Liver (tissue), 9 donors: ENCODE data around the gene PDE5A. TPM values are rescaled to one million over a fixed set of nuclear protein-coding genes. Genes with fewer than 3 reads are reported as not detected.

Source experiments
- DNase-seq: peaks from one replicate; pipeline ENCODE4 v3.0.0-alpha.2; 2017; ENCODE audit warnings: low spot score
- H3K27ac ChIP-seq, 2 donors: one replicate each; pipeline ENCODE4 v1.7.0; 2013; ENCODE audit warnings: inconsistent platforms in 2 of 2, low read length in 2 of 2, control low read depth in 1 of 2, low read depth in 1 of 2, mild to moderate bottlenecking in 1 of 2
- H3K27me3 ChIP-seq, 4 donors: one replicate each; pipeline versions ENCODE4 v1.6.1 to v1.7.0; 2013; ENCODE audit warnings: low read length in 3 of 4, inconsistent platforms in 1 of 4, mild to moderate bottlenecking in 1 of 4, moderate library complexity in 1 of 4; ENCODE audit not compliant: control insufficient read depth in 4 of 4, insufficient read depth in 4 of 4
- H3K36me3 ChIP-seq, 4 donors: one replicate each; pipeline versions ENCODE4 v1.6.1 to v1.7.0; 2013; ENCODE audit warnings: low read length in 3 of 4, mild to moderate bottlenecking in 3 of 4, low read depth in 1 of 4, moderate library complexity in 1 of 4; ENCODE audit not compliant: control insufficient read depth in 4 of 4, insufficient read depth in 3 of 4
- H3K4me1 ChIP-seq, 4 donors: one replicate each; pipeline versions ENCODE4 v1.6.1 to v1.7.0; 2013; ENCODE audit warnings: low read length in 3 of 4, mild to moderate bottlenecking in 3 of 4, moderate library complexity in 1 of 4; ENCODE audit not compliant: control insufficient read depth in 4 of 4, insufficient read depth in 4 of 4
- H3K4me3 ChIP-seq, 3 donors: one replicate each; pipeline versions ENCODE4 v1.6.1 to v1.7.0; 2013; ENCODE audit warnings: low read length in 3 of 3, control low read depth in 1 of 3, low read depth in 1 of 3, mild to moderate bottlenecking in 1 of 3
- H3K9ac ChIP-seq, 2 donors: one replicate each; pipeline ENCODE4 v1.7.0; 2013; ENCODE audit warnings: low read length in 2 of 2, mild to moderate bottlenecking in 2 of 2, moderate library complexity in 2 of 2, control low read depth in 1 of 2, low read depth in 1 of 2
- H3K9me3 ChIP-seq, 4 donors: one replicate each; pipeline versions ENCODE4 v1.6.1 to v1.7.0; 2013; ENCODE audit warnings: low read length in 3 of 4; ENCODE audit not compliant: control insufficient read depth in 4 of 4
- ATF3 ChIP-seq: IDR thresholded peaks from 2 replicates; pipeline ENCODE4 v1.6.1; 2016; ENCODE audit warnings: antibody characterized with exemption
- CTCF ChIP-seq: fragments of 150-350 bp; IDR thresholded peaks from 2 replicates; pipeline ENCODE4 v1.5.1; 2017; ENCODE audit warnings: improper control_type of control experiment, low read depth, low read length; ENCODE audit not compliant: missing input control
- EGR1 ChIP-seq, 2 donors: IDR thresholded peaks; 2 replicates each; pipeline ENCODE4 v1.6.1; 2016 to 2018; ENCODE audit warnings: antibody characterized with exemption in 2 of 2, low read depth in 2 of 2
- FOXA1 ChIP-seq: IDR thresholded peaks from 2 replicates; pipeline ENCODE4 v1.6.1; 2016; ENCODE audit warnings: antibody characterized with exemption
- FOXA2 ChIP-seq: IDR thresholded peaks from 2 replicates; pipeline ENCODE4 v1.6.1; 2016; ENCODE audit warnings: antibody characterized with exemption
- HNF4A ChIP-seq, 2 donors: conservative IDR thresholded peaks; 2 replicates each; pipeline ENCODE4 v1.6.1; 2016; ENCODE audit warnings: antibody characterized with exemption in 2 of 2, mild to moderate bottlenecking in 2 of 2
- HNF4G ChIP-seq: IDR thresholded peaks from 2 replicates; pipeline ENCODE4 v1.6.1; 2016; ENCODE audit warnings: antibody characterized with exemption
- JUND ChIP-seq, 2 donors: IDR thresholded peaks; 2 replicates each; pipeline ENCODE4 v1.6.1; 2016; ENCODE audit warnings: antibody characterized with exemption in 2 of 2
- NR2F2 ChIP-seq: IDR thresholded peaks from 2 replicates; pipeline ENCODE4 v1.6.1; 2016; ENCODE audit warnings: antibody characterized with exemption
- RAD21 ChIP-seq, 2 donors: IDR thresholded peaks; 2 replicates each; pipeline ENCODE4 v1.6.1; 2016; ENCODE audit warnings: antibody characterized with exemption in 2 of 2, mild to moderate bottlenecking in 2 of 2
- REST ChIP-seq: IDR thresholded peaks from 2 replicates; pipeline ENCODE4 v1.6.1; 2016; ENCODE audit warnings: antibody characterized with exemption, mild to moderate bottlenecking
- RXRA ChIP-seq, 2 donors: IDR thresholded peaks; 2 replicates each; pipeline ENCODE4 v1.6.1; 2017 to 2018; ENCODE audit warnings: antibody characterized with exemption in 2 of 2, mild to moderate bottlenecking in 1 of 2
- SP1 ChIP-seq: IDR thresholded peaks from 2 replicates; pipeline ENCODE4 v1.6.1; 2018; ENCODE audit warnings: antibody characterized with exemption, mild to moderate bottlenecking
- TAF1 ChIP-seq: conservative IDR thresholded peaks from 2 replicates; pipeline ENCODE4 v1.6.1; 2016; ENCODE audit warnings: antibody characterized with exemption, mild to moderate bottlenecking
- YY1 ChIP-seq: IDR thresholded peaks from 2 replicates; pipeline ENCODE4 v1.6.1; 2016; ENCODE audit warnings: antibody characterized with exemption, mild to moderate bottlenecking
- ZBTB33 ChIP-seq: IDR thresholded peaks from 2 replicates; pipeline ENCODE4 v1.6.1; 2016; ENCODE audit warnings: antibody characterized with exemption
- polyA plus RNA-seq, 2 donors: library from polyadenylated mRNA; stranded (reverse) in 1 of 2; unstranded in 1 of 2; fragments of 200-250 nt in 1 of 2; fragments of >200 nt in 1 of 2; fragmentation: Nextera tagmentation in 1 of 2; extraction: Ambion mirVana in 1 of 2; gene quantifications; one replicate each; pipeline versions ENCODE4 v1.2.1 to v1.2.3, GENCODE V29; 2013 to 2015
- total RNA-seq, 2 donors: library from RNA; depleted of rRNA; stranded (reverse); fragments of >200 nt; gene quantifications; one replicate each; pipeline ENCODE4 v1.2.3, GENCODE V29; 2014
- donor health status: healthy.
- donor health status: healthy.
- donor health status: healthy.
- donor health status: healthy.
- donor health status: healthy.

Gene PDE5A
- total and polyA plus RNA-seq, 4 donors, result 0.61 to 3.8 (median 3.0) TPM

GRCh38 chr4:119659576-119659975, 31.0 kb upstream of the PDE5A start:
- Histone ChIP-seq H3K9ac (no peak overlapping the region), H3K27ac (no peak overlapping the region), H3K27me3 (no peaks in the 10 kb centered on the region), H3K36me3 (no peaks in the 10 kb centered on the region), H3K4me1 (no peaks in the 10 kb centered on the region), H3K4me3 (no peak overlapping the region), H3K9me3 (no peaks in the 10 kb centered on the region)
- TF ChIP-seq TAF1 (no peak), ZBTB33 (no peak), REST (no peak), EGR1 (IDR thresholded peaks at IDR 0.05; ENCODE audit: low read depth in 2 of 2) (no peak), CTCF (no peak), FOXA1 (no peak), JUND (IDR thresholded peaks at IDR 0.05) (no peak), YY1 (no peak), HNF4A (conservative IDR thresholded peaks at IDR 0.05) (no peak), RAD21 (IDR thresholded peaks at IDR 0.05) (no peak), HNF4G (no peak), SP1 (no peak), NR2F2 (no peak), FOXA2 (no peak), ATF3 (no peak), RXRA (IDR thresholded peaks at IDR 0.05) (no peak)
- no peak for DNase-seq

GRCh38 chr4:119657111-119657611, 28.6 kb upstream of the PDE5A start:
- Histone ChIP-seq H3K4me3 (no peak overlapping the region), H3K27me3 (no peaks in the 10 kb centered on the region), H3K36me3 (no peaks in the 10 kb centered on the region), H3K9me3 (no peaks in the 10 kb centered on the region), H3K4me1 (no peaks in the 10 kb centered on the region), H3K27ac (no peak overlapping the region), H3K9ac (no peak overlapping the region)
- TF ChIP-seq SP1 (no peak), FOXA2 (no peak), CTCF (no peak), RAD21 (IDR thresholded peaks at IDR 0.05) (no peak), HNF4G (no peak), RXRA (IDR thresholded peaks at IDR 0.05) (no peak), TAF1 (no peak), REST (no peak), FOXA1 (no peak), YY1 (no peak), HNF4A (conservative IDR thresholded peaks at IDR 0.05) (no peak)
- no peak for DNase-seq
